Retinal pigment epithelial cell (primary cell): ENCODE results near the gene PPFIA2.
A peak's percentile ranks its signal among the peaks of the same experiment; 100 is the strongest.

Experiments
- DNase-seq: peaks from one replicate; pipeline ENCODE4 v3.0.0-alpha.2; 2010; ENCODE audit warnings: low read depth
- H3K4me3 ChIP-seq: 2 replicates; pipeline ENCODE4 v1.5.1; 2011; ENCODE audit warnings: mild to moderate bottlenecking, low read length, control low read depth, moderate library complexity
- TF ChIP-seq, protein P1 (sequence below): conservative IDR thresholded peaks from 2 replicates; pipeline ENCODE4 v1.5.1; 2011; ENCODE audit warnings: low read depth, low read length, control low read depth, inconsistent platforms

Gene PPFIA2

DNA sequence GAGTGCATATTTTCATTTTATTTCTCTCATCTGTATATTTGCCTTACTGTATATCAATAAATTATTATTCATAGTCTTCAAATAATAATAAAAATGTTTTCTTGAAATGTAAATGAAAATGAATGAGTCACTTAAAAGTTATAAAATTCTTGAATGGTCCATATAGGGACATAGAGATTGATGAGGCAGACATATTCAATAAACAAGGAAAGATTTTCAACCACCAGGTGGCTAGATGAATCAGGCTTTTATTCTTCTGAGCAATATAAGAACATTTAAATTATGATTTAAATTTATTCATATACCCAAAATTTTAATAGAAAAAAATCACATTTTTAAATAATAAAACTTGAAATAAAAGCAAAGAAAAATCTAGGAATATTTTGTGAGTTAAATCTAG, 431.7 kb downstream of the PPFIA2 start:
- H3K4me3 ChIP-seq = no peak overlapping the region
- no peak for DNase-seq
- TF ChIP-seq, protein P1, sequence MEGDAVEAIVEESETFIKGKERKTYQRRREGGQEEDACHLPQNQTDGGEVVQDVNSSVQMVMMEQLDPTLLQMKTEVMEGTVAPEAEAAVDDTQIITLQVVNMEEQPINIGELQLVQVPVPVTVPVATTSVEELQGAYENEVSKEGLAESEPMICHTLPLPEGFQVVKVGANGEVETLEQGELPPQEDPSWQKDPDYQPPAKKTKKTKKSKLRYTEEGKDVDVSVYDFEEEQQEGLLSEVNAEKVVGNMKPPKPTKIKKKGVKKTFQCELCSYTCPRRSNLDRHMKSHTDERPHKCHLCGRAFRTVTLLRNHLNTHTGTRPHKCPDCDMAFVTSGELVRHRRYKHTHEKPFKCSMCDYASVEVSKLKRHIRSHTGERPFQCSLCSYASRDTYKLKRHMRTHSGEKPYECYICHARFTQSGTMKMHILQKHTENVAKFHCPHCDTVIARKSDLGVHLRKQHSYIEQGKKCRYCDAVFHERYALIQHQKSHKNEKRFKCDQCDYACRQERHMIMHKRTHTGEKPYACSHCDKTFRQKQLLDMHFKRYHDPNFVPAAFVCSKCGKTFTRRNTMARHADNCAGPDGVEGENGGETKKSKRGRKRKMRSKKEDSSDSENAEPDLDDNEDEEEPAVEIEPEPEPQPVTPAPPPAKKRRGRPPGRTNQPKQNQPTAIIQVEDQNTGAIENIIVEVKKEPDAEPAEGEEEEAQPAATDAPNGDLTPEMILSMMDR = no peak

DNA sequence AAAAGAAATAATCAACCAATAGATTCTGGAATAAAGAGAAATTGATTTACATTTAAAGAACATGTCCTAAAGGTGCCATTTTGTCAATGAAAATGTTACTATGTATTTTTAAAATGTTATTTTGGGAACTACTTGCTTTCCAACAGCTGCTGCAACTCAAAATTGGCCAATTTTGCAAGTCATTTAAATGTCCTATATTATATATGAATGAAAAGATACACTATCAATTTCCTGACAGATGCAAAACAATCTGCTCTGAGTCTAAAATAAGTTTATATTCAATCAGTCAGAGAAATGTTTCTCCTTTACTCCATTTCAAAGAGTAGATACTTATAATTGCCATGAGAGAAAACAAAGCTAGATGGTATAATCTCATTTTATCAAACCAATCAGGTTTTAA, 434.1 kb downstream of the PPFIA2 start:
- H3K4me3 ChIP-seq = no peak overlapping the region
- DNase-seq = no peak
- TF ChIP-seq, protein P1 = no peak

DNA sequence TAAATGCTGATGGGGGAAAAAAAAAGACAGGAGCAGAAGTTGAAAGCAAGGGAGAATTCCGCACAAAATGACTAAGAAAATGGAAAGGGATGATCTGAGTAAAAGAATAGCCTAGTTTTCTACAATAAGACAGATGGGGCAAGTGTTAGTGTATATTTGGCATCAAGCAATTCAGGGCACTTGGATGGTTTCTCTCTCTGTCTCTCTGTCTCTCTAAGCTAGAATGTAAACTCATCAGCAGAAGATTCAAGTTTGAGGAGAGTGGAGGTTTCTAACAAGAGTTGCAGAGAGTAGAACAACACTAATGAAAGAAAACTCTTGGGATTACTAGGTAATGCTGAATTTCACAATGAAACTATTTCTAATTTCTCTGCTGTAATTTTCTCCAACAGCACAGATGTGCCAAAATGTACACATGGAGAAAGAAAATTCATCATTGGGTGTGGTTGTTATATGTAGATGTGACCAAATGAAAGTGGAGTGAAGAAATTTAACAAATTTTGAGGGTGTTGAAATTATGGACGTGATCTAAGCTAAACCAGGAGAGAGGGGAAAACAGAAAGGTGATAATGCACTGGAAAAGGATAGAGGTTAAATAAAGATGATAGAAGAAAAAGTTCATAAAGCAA, 444.1 kb downstream of the PPFIA2 start:
- H3K4me3 ChIP-seq = no peak overlapping the region
- DNase-seq = no peak
- TF ChIP-seq, protein P1 = no peak

DNA sequence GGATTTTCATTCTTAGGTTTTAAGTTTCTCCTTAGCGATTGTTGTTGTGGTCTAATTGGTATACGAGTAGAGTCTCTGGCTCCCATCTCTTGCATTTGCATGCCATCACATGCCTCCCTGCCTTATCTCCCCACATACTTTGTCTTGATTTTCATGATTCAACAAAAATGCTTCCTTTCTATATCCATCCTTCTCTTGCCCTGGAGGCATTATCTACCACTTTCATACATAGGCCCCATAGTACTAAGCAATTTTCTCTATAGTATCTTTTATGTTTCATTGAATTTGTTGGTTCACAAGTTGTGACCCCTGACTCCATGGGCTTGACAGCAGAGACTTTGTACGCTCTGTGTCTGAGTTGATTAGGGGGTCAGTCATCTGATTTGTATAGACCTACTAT, 455.2 kb downstream of the PPFIA2 start:
- TF ChIP-seq, protein P1 = no peak
- H3K4me3 ChIP-seq = no peak overlapping the region
- DNase-seq = no peak

DNA sequence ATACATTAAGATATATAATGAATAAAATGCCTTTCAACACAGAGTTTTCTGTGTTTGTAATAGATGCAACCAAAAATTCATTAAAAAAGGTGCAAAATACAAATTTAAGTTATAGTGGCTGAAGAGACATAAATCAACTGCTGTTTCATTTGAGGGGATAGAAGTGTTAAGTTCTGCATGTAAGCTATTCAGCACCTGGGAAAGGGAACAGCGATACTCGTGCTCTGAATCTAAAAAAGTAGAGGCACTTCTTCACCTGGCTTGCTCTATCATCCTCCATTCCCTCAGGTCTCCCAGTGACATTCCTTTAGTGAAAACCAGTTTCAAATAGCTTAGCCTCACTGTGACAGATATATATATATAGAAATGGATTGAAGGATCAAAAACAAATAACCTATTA, 458.7 kb downstream of the PPFIA2 start:
- DNase-seq = no peak
- no peak overlapping the region for H3K4me3 ChIP-seq
- TF ChIP-seq, protein P1 = no peak

DNA sequence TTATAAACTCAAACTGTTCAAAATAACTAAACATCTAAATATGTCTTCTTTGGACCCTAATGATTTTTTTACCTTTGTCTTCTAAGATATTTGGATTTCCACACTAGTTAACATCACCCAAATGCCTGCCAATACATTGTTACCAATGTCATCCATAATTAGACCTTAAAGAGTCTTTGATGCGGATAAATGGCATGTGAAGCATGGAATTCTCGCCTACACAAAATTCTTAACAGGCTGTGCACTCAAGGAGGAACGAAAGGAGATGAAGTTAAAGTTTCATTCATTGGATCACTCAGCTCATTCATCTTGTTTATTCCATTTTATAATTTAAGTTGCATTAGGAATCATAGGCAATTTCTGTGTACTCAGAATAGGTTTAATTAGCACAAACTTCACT, 461.5 kb downstream of the PPFIA2 start:
- TF ChIP-seq, protein P1 = no peak
- DNase-seq = no peak

DNA sequence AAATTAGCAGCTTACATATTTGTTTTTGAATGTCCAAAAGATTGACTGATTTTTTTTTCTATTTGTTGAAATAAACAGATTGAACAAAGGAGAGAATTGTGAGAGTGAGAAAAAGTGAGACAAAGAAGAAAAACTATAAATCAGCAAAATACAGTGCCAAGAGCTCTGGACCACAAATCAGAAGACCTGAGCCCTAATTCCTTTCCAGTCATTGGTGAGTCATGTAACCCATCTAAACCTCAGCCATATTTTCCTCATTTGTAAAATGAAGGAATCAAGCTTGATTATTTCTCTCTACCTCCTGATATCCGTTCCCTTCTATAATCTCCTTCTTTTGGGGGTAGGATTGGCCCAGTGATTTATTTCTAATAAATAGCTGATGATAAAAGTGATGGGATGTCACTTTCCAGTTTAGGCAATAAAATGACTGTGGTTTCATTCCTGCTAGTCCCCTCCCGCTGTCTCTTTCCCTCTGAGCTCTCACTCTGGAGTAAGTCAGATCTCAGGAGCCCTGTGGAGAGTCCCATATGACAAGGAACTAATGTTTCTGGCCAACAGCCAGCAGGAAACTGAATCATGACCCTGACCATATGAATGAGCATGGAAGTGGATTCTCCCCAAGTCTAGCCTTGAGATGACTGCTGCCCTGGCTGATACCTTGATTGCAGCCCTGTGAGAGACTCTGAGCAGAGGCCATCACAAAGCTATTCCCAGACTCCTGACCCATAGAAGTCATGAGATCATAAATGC, 462.4 kb downstream of the PPFIA2 start:
- TF ChIP-seq, protein P1 = no peak
- DNase-seq = peak; percentile 62
- H3K4me3 ChIP-seq = no peak overlapping the region

More for the DNA sequence above, 461.5 kb downstream of the PPFIA2 start:
- peak overlapping the region; percentile 3 for H3K4me3 ChIP-seq
